GM18505 (cell line): Measurements from ENCODE around the gene TEX9.

ENCODE experiments used
- ATAC-seq: cut with Tn5 transposase; IDR thresholded peaks from one replicate; pipeline ENCODE4 v1.9.1; 2021; ENCODE audit not compliant: unreplicated experiment
- POLR2A ChIP-seq: IDR thresholded peaks from 4 replicates; pipeline ENCODE4 v1.6.1; 2011; ENCODE audit warnings: borderline replicate concordance; ENCODE audit not compliant: insufficient read depth, insufficient read length; ENCODE audit errors: extremely low read depth

Gene TEX9

GRCh38 chr15:56445746-56446145, 80.5 kb downstream of the TEX9 start:
- no peak for ATAC-seq
- no peak for TF ChIP-seq POLR2A

- no peak for TF ChIP-seq POLR2A
- no peak for ATAC-seq
Measured at GRCh38 chr15:56454836-56455235, 89.6 kb downstream of the TEX9 start.

- TF ChIP-seq POLR2A, result no peak
- ATAC-seq, result no peak
Measured at GRCh38 chr15:56456229-56456628, 91.0 kb downstream of the TEX9 start.

GRCh38 chr15:56459096-56459495, 93.9 kb downstream of the TEX9 start:
- no peak for ATAC-seq
- TF ChIP-seq POLR2A, result no peak

- no peak for TF ChIP-seq POLR2A
- ATAC-seq, result no peak
Measured at GRCh38 chr15:56460071-56460470, 94.8 kb downstream of the TEX9 start.

GRCh38 chr15:56460947-56461346, 95.7 kb downstream of the TEX9 start:
- no peak for TF ChIP-seq POLR2A
- no peak for ATAC-seq

GRCh38 chr15:56464893-56465520, 99.8 kb downstream of the TEX9 start, which contains the start of gene MNS1:
TSS of gene MNS1 (minus strand) at chr15:56465137. CDS start at chr15:56464972, 165 bp downstream.
- peak; percentile 99 for ATAC-seq
- TF ChIP-seq POLR2A, result peak; percentile 53

GRCh38 chr15:56467616-56468015, 102.4 kb downstream of the TEX9 start:
- no peak for ATAC-seq
- TF ChIP-seq POLR2A, result no peak

- ATAC-seq, result peak; percentile 36
Measured at GRCh38 chr15:56468401-56468800, 103.2 kb downstream of the TEX9 start.

GRCh38 chr15:56469483-56469882, 104.3 kb downstream of the TEX9 start:
- ATAC-seq, result no peak
- TF ChIP-seq POLR2A, result no peak

More at GRCh38 chr15:56468401-56468800, 103.2 kb downstream of the TEX9 start:
- no peak for TF ChIP-seq POLR2A

- no peak for TF ChIP-seq POLR2A
- no peak for ATAC-seq
Measured at GRCh38 chr15:56471440-56472069, 106.3 kb downstream of the TEX9 start.

- no peak for TF ChIP-seq POLR2A
- ATAC-seq, result no peak
Measured at GRCh38 chr15:56472278-56472677, 107.1 kb downstream of the TEX9 start.

GRCh38 chr15:56473017-56473416, 107.8 kb downstream of the TEX9 start:
- ATAC-seq, result no peak
- TF ChIP-seq POLR2A, result no peak

GRCh38 chr15:56475351-56475750, 110.1 kb downstream of the TEX9 start:
- no peak for ATAC-seq

More at GRCh38 chr15:56475351-56475750, 110.1 kb downstream of the TEX9 start:
- no peak for TF ChIP-seq POLR2A
